Cortex of kidney (tissue), 1 donor: ENCODE measurements around the gene AADACL4.

Source experiments
- DNase-seq: peaks from one replicate; lab custom pipeline; 2025; lab: John Stamatoyannopoulos, UW

The AADACL4 gene

GRCh38 chr1:12643785-12644184 is at the start of gene AADACL4:
Gene AADACL4, plus strand, starts transcription at chr1:12644085. Its CDS starts 462 bp downstream, at chr1:12644547.
- DNase-seq = no peak

GRCh38 chr1:12594490-12594889 is 49.4 kb upstream of the AADACL4 start:
- no peak for DNase-seq

DNA sequence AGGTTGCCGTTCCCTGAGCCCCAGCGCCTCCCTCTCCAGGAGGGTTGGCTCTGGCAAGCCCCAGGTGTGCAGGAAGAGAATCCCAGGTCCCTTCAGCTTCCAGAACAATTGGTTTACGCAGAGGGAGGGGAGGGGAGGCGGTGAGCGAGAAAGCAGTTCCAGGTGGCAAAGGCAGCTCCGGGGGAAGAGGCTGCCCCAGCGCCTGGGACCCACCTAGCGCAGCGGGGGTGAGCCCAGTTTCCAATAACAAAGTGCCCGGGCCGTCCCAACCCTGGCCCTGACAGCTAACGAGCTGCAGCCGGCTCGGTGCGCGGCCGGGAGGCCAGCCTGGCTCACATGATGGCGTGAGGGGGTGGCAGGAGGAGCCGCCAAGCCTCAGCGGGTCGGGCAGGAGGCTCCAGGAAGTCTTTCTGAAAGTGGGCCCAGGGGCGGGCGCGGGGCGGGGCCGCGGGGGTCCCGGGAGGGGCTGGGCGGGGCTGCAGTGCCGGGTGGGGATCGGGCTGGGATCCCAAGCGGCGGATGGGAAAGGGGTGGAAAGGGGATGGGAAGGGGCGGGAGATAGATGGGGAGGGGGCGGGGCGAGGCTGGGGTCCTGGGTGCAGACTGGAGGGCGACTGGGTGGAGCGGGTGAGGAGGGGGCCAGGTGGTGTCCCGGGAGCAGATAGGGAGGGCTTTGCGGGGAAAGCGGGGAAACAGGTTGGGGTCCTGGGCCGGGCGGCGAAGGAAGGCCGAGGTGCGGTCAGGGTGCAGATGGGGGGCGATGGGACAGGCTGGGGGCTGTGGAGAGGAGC is 48.7 kb upstream of the AADACL4 start:
- DNase-seq = no peak

DNA sequence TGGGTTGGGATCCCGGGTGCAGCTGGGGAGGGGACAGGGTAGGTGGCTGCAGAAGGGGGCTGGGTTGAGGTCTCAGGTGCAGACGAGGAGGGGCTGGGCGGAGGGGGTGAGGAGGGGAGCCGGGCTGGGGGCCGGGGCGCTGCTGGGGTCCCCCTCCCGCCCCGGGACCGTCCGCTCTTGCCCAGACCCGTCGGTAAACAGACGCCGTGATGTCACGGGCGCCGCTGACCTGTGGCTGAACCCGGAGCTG is 48.2 kb upstream of the AADACL4 start:
- DNase-seq = no peak

GRCh38 chr1:12596007-12596821 is 47.7 kb upstream of the AADACL4 start:
- no peak for DNase-seq

DNA sequence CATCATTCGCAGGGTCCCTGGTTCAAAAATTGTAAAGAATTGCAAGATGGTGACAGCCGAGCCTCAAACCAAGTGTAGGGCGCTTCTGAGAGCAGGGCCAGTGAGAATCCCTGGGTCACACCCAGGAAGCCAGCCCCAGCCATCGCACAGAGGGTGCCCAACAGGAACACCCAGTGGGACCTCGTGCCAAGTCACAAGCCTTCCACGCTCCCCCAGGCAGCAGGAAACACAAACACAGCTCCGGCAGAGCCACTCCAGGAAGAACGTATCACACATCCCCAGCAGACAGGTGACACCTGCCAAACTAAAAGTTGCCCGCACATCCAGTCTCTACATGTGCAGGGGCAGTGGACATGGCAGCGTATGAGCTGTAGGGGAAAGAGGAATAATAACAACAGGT is 46.1 kb upstream of the AADACL4 start:
- DNase-seq = no peak

DNA sequence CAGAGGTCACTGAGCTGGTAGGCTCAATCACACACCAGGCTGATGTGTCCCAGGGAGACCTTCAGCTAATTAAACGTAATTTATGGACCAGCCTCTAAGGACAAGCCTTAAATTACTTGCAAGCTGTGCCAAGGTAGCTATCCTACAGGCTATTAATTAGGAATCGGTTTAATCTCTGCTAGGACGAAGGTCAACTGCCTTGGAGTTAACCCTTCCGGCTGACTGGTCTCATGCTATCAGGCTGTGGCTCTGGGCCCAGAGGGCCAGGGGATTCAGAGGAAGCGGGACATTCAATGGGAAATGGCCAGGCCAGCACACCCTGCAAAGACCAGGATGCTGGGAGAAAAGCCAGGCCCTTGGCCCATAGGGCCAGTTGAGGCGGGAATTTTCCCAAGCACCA is 44.9 kb upstream of the AADACL4 start:
- no peak for DNase-seq

- DNase-seq = no peak
Observed at GRCh38 chr1:12599657-12600056, 44.2 kb upstream of the AADACL4 start.

DNA sequence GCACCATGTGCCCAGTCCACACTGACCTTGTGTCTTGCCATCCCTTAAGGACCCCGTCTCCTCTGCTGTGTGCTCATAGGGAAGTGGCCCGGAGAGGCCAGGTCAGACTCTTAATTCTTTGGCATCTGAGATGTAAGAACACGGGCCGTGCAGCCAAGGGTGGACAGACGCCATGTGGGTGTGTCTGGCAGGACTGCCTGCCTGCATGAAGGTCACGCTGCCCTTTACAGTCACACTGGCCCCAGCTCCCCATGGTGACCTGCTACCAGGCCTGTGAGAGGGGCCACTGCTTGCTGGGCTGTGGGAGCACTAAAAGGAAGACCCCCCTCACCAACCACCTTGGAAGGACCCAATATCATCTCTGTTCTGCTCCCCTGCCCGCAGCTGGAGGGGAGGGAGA is 43.5 kb upstream of the AADACL4 start:
- DNase-seq = no peak

DNA sequence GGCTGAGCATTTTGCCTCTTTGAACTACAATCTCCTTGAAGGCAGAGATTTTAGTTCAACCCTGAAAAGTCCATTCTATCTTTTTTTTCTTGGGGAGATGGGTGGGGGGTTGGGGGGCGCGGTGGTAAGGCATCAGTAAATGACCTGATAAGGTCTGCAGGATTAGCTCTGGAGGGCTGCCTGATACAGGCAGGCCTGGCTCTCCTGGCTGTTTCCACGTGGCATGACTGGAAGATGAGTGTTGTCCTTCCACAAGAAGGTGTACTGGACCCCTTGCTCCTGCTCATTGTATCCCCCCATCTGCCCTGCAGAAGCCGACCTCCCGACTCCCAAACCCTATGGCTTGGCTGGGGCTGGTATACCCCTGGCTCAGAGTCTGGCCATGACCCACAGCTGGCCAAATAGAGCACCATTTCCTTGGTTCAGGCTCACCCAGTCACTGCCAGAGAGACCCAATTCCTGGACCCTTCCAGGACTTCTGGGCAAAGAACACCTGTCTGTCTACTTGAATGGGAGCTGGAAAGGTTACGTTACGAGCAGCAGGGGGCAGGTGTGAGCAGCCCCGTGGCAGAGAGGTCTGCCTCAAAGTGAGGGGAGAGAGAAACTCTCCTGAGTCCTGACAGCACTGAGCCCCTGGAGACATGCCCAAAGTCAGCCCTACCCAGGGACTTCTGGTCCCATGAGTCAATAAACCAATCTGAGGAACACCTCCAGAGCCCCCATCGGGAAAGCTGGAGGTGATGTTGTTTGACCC is 42.8 kb upstream of the AADACL4 start:
- DNase-seq = no peak

- DNase-seq = no peak
Observed at GRCh38 chr1:12601700-12602658, 41.9 kb upstream of the AADACL4 start.

DNA sequence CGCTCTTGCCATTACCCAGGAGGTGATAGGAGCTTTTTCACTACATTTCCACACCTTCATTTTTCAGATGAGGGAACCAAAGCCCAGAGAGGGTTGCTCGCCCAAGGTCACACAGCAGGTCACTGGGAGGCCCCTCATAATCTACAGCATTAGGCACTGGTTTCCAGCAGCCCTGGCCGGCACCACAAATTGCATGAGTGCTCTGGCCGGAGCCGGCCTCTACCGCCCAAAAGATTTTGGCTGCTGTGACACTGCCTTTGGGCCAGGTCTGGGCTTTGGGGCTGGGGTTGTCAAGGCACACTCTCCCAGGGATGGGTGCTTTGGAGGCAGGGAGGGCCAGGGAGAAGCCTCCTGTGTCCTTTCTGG is 41.2 kb upstream of the AADACL4 start:
- DNase-seq = no peak

GRCh38 chr1:12603224-12603623 is 40.7 kb upstream of the AADACL4 start:
- DNase-seq = no peak

DNA sequence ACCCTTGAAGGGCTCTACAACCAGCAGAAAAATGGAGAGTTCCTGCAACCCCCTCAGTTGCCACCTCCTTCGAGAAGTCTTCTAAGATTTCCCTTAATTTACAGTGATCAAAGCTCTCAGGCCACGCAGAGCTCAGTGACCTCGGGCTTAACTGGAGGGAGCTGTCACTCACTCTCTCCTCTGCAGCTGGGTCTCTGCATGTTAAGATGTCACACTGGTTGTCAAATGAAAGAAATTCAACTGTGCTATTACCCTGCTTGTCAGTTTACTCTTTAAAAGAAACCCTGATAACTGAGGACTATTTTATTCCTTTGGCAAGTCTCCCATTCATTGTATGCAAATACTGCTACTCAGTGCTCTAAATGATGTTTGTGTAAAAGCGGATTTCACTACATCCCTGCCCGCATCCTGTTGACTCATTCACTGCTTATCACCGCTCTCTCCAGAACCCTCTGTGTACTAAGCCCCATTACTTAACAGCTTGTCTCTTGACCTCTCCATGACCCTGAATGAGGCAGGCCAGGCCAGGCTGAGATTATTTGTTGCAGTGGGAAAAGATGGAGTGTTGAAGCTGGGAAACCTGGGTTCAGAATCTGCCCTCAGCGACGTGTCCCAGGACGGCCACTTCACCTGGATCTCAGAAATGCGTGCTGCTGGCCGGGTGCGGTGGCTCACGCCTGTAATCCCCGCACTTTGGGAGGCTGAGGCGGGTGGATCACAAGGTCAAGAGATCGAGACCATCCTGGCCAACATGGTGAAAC is 39.6 kb upstream of the AADACL4 start:
- no peak for DNase-seq

DNA sequence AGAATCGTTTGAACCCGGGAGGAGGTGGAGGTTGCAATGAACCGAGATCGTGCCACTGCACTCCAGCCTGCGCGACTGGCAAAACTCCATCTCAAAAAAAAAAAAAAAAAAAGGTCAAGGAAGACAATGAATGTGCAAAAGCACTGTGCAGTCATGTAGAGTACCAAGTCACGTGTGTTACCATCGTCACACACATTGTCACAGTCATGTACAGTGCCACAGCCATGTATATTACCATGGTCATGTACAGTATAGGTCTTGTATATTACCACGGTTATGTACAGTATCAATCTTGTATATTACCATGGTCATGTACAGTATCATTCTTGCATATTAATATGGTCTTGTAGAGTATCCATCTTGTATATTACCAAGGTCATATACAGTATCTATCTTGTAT is 38.9 kb upstream of the AADACL4 start:
- DNase-seq = no peak

DNA sequence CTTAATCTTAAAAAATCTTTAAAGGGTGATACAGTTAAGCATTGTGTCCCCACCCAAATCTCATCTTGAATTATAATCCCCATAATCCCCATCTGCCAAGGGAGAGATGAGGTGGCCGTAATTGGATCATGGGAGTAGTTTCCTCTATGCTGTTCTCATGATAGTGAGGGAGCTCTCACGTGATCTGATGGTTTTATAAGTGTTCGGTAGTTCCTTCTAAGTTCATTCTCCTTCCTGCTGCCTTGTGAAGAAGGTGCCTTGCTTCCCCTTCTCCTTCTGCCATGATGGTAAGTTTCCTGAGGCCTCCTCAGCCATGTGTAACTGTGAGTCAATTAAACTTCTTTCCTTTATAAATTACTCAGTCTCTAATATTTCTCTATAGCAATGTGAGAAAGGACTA is 36.6 kb upstream of the AADACL4 start:
- DNase-seq = no peak

DNA sequence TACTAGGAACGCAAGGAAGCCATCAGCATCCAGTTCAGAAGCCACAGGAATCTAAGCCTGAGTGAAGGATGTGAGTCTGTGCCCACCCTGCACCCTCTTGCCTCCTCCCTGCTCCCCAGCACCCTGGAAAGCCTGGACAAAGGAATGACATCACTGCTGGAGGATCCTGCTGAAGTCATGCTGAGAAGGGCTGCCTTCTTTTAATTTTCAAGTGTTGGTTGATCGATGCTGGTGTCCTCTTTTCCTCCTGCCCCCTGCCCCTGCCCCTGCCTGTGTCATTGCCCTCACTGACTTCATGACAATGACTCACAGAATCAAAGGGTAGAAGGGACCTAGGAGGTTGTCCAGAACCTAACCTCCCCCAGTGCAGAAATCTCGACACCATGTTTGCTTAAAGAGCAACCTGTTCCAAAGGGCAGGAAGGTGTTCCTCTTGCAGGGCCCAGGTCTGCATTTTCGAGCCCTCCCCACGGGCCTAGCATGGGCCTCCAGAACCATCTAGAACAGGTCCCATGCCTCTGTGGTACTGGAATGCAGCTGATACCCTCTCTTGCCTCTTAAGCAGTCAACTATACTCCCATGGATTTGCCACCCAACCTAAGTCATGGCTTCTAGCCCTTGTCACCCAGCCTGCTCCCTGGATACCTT is 35.5 kb upstream of the AADACL4 start:
- DNase-seq = no peak

GRCh38 chr1:12609469-12610003 is 34.3 kb upstream of the AADACL4 start:
- no peak for DNase-seq

DNA sequence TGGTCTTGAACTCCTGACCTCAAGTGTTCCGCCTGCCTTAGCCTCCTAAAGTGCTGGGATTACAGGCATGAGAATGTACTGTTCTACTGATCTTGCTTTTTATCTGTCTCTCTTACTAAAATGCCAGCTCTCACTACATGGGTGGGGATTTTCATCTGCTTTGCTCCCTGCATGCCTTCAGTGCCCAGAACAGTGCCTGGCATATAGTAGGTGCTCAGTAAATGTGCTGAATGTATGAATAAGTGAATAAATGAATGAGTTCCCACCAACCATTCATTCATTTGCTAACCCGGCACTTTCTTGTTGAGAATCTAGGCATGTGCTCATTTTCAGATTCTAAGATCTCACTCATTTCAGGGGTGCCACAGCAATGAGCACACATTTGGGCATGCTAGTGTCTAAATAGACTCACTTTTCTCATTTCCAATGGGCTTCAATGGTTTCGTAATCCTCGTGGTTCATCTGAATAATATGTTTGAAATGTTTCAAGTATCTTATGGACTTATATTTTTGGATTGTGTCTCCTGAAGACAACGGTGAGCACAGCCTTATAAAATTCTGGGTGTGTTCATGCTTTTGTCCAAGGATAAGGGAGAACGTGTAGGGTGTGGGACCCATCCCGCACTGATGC is 33.5 kb upstream of the AADACL4 start:
- no peak for DNase-seq

GRCh38 chr1:12610941-12611340 is 32.9 kb upstream of the AADACL4 start:
- no peak for DNase-seq
